Stimulated activated CD4-positive, alpha-beta T cell treated with anti-CD3 and anti-CD28 coated beads, Interleukin-2, amount 100 ng/mL, for 4 hours (primary cell): ENCODE data around the gene TLCD1.
"Not testable (repeated sequence)": the region's sequence is repeated elsewhere in the genome, so short reads cannot be mapped to it uniquely, and the experiment has no call there.

Experiments
- DNase-seq: peaks from one replicate; pipeline ENCODE4 v3.0.0-alpha.2; 2020; ENCODE audit warnings: low read depth

Gene TLCD1

GRCh38 chr17:28729950-28730330, 3.9 kb upstream of the TLCD1 start:
- no peak for DNase-seq

DNA sequence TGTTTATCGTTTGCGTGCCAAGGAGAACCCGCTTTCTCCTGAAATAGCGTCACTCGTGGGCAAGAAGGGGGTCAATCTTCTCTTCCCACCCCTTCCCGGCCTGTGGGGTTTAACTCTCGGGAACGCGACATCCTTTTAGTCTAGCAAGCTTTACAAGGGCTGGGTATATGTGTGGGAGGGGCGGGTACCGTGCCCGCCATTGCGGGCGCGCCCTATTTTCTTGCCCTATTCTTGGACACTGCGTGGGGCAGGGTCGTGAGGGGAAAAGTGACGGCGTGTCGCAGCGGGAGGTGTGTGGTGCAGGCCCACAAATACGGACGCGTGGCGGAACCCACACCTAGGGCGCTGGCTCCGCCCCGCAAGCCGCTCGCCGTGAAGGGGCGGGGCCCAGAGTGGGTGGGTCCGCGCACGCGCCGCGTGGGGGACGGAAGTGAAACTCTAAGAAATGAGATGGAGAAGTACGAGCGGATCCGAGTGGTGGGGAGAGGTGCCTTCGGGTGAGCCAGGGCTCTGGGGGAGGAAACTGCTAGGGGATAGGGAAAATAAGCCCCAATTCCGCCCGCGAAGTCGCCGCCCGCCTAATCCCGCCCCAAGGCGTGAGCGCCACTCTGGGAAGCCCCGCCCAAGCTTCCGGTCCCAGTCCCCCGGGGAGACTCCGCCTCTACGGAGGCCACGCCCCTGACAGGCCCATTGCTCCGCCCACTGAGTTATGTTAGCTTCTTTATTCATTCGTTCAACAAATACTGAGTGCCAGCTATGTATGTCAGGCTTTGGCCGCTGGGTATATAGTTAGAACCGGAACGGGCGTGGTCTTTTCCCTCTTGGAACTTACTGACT, 2.5 kb upstream of the TLCD1 start, which contains the start of gene NEK8:
TSS of gene NEK8 (plus strand) at position 425 of the 837 bp plus-strand sequence. CDS start at position 451, 26 bp downstream.
- peak; percentile 97 for DNase-seq

GRCh38 chr17:28726627-28727491, 826 bp upstream of the TLCD1 start:
- peak; percentile 88 for DNase-seq

- DNase-seq: no peak
Measured at GRCh38 chr17:28725660-28726225, 290 bp downstream of the TLCD1 start.

DNA sequence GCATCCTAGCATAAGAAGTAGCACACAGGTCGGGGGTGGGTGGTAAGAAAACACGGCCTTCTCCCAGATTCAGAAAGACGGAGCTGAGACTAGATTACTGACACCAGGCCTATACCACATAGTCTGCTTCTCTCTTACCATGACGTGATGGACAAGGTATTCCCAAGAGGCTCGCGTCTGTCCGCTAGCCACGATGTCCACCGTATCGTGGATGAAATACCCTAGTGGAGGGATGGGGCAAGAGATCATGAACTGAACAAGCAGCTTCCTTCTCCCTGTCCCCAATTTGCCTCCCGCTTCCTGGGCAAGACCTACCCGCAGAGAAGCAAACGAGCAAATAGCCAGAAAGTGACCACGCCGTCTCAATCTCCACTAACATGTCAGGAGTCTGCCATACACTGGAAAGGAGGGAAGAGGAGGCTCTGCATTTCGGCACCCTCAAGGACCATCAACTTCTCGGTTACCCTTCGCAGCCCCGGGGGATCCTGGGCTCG, 820 bp downstream of the TLCD1 start:
- no peak for DNase-seq

- no peak for DNase-seq
Measured at GRCh38 chr17:28724500-28725165, 1.4 kb downstream of the TLCD1 start.

- not testable (repeated sequence) for DNase-seq
Measured at GRCh38 chr17:28723836-28724499, 2.1 kb downstream of the TLCD1 start.

DNA sequence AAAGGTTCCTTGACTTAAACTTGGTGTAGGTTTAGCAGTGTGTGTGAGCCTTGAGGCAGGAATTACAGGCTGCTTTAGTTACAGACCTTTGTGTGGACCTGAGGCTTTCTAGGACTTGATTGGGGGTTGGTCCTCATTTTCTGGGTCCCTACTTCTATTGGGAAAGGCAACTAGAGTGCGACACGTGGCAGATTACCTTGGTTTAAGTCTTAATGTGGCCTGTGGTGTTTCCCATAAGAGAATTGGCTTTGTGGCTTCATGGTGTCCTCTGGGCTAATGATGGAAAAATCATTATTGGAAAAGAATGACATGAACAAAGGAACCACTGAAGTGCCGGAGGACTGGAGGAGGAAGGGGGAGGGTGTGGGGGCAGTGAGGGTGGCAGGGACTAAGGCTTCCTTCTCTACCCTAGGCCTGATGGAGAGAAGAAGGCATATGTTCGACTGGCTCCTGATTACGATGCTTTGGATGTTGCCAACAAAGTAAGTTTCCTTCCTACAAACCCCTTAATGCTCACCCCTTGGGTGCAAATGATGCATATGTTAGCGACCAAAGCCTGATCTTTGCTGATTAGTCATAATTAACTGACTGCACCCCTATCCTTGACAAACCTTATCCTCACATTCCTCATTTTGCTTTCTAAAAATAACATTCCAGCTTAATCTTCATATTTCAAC, 2.7 kb downstream of the TLCD1 start:
- no peak for DNase-seq

DNA sequence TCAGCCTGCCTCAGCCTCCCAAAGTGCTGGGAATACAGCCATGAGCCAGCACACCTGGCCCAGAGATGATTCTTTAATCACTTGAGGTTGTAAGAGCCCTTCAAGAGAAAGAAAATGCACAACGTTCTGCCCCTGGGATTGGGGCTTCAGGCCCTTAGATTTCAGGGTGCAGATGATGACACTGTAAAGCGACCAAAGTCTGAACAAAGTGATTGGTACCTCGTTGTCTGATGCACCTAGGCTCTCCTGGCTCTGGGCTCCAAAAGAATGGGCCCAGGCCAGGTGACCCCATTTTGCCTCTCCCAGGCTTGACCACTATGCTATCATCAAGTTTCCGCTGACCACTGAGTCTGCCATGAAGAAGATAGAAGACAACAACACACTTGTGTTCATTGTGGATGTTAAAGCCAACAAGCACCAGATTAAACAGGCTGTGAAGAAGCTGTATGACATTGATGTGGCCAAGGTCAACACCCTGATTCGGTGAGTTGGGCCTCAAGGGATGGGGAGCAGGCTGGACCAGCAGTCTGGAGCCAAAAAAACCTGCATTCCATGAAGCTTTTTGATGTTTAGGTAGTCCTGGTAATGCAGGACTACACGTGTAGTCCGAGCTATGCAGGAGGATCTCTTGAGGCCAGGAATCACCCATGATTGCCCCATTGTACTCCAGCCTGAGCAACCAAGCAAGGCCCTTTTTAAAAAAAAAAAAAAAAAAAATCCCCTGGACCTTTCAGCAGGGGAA, 3.4 kb downstream of the TLCD1 start:
- DNase-seq: no peak

DNA sequence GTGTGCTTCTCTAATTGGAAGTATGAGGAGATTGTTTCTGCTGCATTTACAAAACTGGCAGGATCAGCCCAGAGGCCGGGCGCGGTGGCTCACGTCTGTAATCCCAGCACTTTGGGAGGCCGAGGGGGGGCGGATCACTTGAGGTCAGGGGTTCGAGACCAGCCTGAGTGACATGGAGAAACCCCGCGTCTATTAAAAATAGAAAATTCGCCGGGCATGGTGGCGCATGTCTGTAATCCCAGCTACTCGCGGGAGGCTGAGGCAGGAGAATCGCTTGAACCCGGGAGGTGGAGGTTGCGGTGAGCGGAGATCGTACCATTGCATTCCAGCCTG, 5.1 kb downstream of the TLCD1 start:
- DNase-seq: not testable (repeated sequence)

DNA sequence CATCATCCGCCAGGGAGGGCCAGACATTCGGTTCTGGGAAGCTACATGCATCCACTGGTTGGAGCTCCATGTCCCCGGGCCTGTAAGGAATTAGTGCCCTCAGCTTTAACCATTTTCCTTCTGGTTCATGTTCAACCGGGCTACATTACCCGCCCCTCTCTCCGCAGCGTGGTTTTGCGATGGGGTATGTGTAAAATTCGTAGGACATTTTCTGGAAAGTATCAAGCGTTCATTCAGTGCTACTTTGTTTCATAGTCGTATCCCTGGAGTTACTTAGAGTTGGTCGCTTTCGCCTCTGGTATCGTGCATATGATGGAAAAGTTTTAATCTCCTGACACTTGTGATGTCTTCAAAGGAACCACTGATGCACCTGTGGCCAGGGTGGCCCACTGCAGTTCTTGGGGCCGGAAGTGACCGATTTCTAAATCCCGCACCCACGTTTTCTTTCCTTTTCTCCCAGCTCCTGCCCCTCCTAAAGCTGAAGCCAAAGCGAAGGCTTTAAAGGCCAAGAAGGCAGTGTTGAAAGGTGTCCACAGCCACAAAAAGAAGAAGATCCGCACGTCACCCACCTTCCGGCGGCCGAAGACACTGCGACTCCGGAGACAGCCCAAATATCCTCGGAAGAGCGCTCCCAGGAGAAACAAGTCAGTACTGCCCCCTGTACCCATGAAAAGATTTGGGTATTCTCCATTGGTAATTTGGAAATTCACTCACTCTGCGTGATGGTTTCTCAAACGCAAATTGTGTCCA, 5.6 kb downstream of the TLCD1 start:
- no peak for DNase-seq

- no peak for DNase-seq
Measured at GRCh38 chr17:28719021-28719433, 7.0 kb downstream of the TLCD1 start.

GRCh38 chr17:28718333-28719020, 7.6 kb downstream of the TLCD1 start:
- no peak for DNase-seq

GRCh38 chr17:28717578-28718332, 8.3 kb downstream of the TLCD1 start, which contains the start of gene RAB34:
Gene RAB34, minus strand, starts transcription at chr17:28717868. Its CDS starts 602 bp downstream, at chr17:28717266.
- DNase-seq: no peak

GRCh38 chr17:28716740-28717577, 9.1 kb downstream of the TLCD1 start:
- no peak for DNase-seq

DNA sequence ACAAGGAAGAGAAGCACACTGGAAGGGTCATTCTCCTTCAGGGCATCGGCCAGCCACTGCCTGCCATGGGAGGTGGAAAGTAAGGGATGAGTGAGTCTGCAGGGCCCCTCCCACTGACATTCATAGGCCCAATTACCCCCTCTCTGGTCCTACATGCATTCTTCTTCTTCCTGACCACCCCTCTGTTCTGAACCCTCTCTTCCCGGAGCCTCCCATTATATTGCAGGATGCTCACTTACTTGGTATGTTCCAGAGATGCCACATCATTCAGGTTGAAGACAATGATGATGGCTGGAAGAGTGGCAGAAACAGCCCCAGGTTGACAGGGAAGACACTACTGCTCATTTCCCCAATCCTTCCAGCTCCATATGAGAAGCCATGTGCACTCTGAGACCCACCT, 10.8 kb downstream of the TLCD1 start:
- DNase-seq: no peak

DNA sequence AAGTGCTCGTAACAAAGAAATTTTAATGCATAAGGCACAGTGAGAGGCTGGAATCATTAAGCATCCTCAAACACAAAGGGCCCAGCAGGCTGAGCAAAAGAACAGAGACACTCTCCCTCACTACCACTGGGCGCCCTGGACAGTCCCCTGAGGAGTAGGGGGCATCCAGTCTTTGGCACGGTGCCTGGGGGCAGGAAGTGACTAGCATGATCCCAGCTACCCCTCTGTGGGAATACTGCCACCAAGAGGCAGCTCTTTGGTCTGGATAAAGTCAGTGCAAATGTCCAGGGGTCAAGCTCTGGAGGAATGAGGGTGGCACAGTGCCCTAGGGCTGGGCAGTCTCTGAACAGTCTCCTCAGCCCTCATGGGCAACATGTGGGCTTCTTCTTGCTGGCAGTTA, 11.8 kb downstream of the TLCD1 start:
- DNase-seq: no peak
